NCI-H2029 (cell line): ENCODE data around the gene CCDC85B.

Experiments used
- DNase-seq: peaks from one replicate; lab custom pipeline; 2025; lab: John Stamatoyannopoulos, UW

The CCDC85B gene

GRCh38 chr11:65857853-65858680, 32.4 kb upstream of the CCDC85B start, which contains the start of gene CFL1:
Gene CFL1, minus strand, starts transcription at chr11:65858180. Its CDS starts 81 bp downstream, at chr11:65858099.
- DNase-seq, result peak; percentile 97

- no peak for DNase-seq
These were observed 31.8 kb upstream of the CCDC85B start for GRCh38 chr11:65858681-65859087.

GRCh38 chr11:65859095-65859811, 31.2 kb upstream of the CCDC85B start:
- DNase-seq, result peak; percentile 99

- DNase-seq, result no peak
These were observed 30.6 kb upstream of the CCDC85B start for GRCh38 chr11:65859812-65860277.

- peak; percentile 97 for DNase-seq
These were observed 30.0 kb upstream of the CCDC85B start, which contains the start of gene MUS81 for GRCh38 chr11:65860278-65861164. Gene MUS81, plus strand, starts transcription at chr11:65860433. Its CDS starts 321 bp downstream, at chr11:65860754.

GRCh38 chr11:65861165-65861505, 29.3 kb upstream of the CCDC85B start:
- DNase-seq, result no peak

GRCh38 chr11:65861533-65862183, 28.8 kb upstream of the CCDC85B start:
- no peak for DNase-seq

GRCh38 chr11:65862191-65862735, 28.2 kb upstream of the CCDC85B start:
- DNase-seq, result no peak

GRCh38 chr11:65862941-65863888, 27.3 kb upstream of the CCDC85B start:
- no peak for DNase-seq

- no peak for DNase-seq
These were observed 26.4 kb upstream of the CCDC85B start for GRCh38 chr11:65863889-65864705.

GRCh38 chr11:65864706-65865471, 25.6 kb upstream of the CCDC85B start:
- DNase-seq, result no peak

GRCh38 chr11:65865550-65866172, 24.8 kb upstream of the CCDC85B start:
- DNase-seq, result no peak

- no peak for DNase-seq
These were observed 23.8 kb upstream of the CCDC85B start for GRCh38 chr11:65866509-65867283.

GRCh38 chr11:65867284-65868071, 23.0 kb upstream of the CCDC85B start:
- DNase-seq, result no peak

GRCh38 chr11:65868076-65868667, 22.3 kb upstream of the CCDC85B start:
- no peak for DNase-seq

- no peak for DNase-seq
These were observed 21.6 kb upstream of the CCDC85B start for GRCh38 chr11:65868907-65869306.
